ENCODE results near the gene CEP112.

CEP112 gene

DNA sequence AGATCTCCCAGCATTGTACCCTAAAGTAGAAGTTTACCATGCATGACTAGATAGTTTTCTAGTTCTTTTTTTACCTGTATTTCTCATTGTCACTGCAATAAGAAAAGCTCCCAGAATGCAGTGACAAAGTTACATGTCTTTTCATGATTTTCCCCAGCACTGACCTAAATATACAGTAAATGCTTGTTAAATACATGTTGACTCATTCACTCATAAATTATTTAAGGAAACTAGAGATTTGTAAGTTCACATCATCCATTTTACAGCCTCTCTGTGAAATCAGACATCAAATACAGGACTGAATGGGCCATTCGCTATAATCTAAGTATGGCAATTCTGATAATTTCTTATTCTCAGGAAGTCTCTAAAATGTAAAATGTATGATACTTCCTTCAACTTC lies 371.6 kb downstream of the CEP112 start:
- no peak for TF ChIP-seq CTCF (IDR thresholded peaks at IDR 0.05; ENCODE audit: low read depth, low read length)
- Histone ChIP-seq H3K4me3 (ENCODE audit: low read depth, low read length) (no peak overlapping the region), H3K27me3 (ENCODE audit: insufficient read depth, low read depth, severe bottlenecking) (no peaks in the 10 kb centered on the region), H3K36me3 (no peaks in the 10 kb centered on the region), H3K27ac (no peak overlapping the region), H3K9me3 (ENCODE audit: severe bottlenecking) (no peaks in the 10 kb centered on the region)
- no peak for DNase-seq

GRCh38 chr17:65819810-65820209 lies 372.1 kb downstream of the CEP112 start:
- H3K27me3 ChIP-seq (ENCODE audit: insufficient read depth, low read depth, severe bottlenecking): no peaks in the 10 kb centered on the region
- H3K9me3 ChIP-seq (ENCODE audit: severe bottlenecking): no peaks in the 10 kb centered on the region
- TF ChIP-seq CTCF (IDR thresholded peaks at IDR 0.05; ENCODE audit: low read depth, low read length): no peak
- no peak overlapping the region for H3K4me3 ChIP-seq (ENCODE audit: low read depth, low read length)
- H3K27ac ChIP-seq: no peak overlapping the region
- no peak for DNase-seq
- H3K36me3 ChIP-seq: no peaks in the 10 kb centered on the region

DNA sequence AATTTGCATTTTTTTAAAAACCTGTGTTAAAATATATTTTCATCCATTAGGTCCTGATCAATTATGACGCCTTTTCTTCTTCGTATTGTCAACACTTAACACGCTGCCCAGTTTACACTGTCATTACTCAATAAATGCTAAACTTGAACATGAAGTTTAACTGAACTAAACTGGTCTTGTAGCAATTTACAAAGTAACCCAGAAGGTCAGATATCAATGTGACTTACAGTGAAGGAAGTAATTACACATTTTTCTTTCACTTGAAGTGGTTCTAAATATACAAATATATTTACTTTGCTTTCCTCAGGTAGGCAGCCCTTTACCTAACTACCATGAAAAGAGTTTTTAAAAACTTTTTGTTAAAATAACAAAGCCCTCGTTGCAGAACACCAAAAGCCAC lies 374.0 kb downstream of the CEP112 start:
- no peak for TF ChIP-seq CTCF (IDR thresholded peaks at IDR 0.05; ENCODE audit: low read depth, low read length)
- H3K4me3 ChIP-seq (ENCODE audit: low read depth, low read length): no peak overlapping the region

DNA sequence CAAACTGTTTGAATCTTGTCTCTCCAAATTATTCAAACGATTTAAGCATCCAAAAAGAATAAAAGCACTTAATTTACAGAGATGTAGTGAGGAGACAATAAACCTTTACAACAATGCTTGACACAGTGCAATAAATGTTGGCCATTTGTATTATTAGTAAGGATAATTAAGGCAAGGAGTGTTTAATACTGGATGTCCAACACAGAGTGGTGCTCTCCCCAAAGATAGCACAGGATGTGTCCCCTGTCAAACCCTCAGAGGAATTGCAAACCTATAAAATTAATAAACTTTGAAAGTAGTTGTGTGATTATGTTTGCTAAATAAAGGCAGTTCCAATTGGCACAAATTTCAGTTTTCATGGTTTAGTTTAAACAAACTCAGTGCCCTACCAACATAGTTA lies 377.5 kb downstream of the CEP112 start:
- no peaks in the 10 kb centered on the region for H3K36me3 ChIP-seq
- DNase-seq: no peak
- H3K9me3 ChIP-seq (ENCODE audit: severe bottlenecking): no peaks in the 10 kb centered on the region
- H3K4me3 ChIP-seq (ENCODE audit: low read depth, low read length): no peak overlapping the region
- no peak for TF ChIP-seq CTCF (IDR thresholded peaks at IDR 0.05; ENCODE audit: low read depth, low read length)
- no peak overlapping the region for H3K27ac ChIP-seq
- no peaks in the 10 kb centered on the region for H3K27me3 ChIP-seq (ENCODE audit: insufficient read depth, low read depth, severe bottlenecking)

More for the DNA sequence above, 374.0 kb downstream of the CEP112 start:
- no peaks in the 10 kb centered on the region for H3K27me3 ChIP-seq (ENCODE audit: insufficient read depth, low read depth, severe bottlenecking)
- no peaks in the 10 kb centered on the region for H3K9me3 ChIP-seq (ENCODE audit: severe bottlenecking)
- DNase-seq: no peak
- no peaks in the 10 kb centered on the region for H3K36me3 ChIP-seq
- H3K27ac ChIP-seq: no peak overlapping the region

DNA sequence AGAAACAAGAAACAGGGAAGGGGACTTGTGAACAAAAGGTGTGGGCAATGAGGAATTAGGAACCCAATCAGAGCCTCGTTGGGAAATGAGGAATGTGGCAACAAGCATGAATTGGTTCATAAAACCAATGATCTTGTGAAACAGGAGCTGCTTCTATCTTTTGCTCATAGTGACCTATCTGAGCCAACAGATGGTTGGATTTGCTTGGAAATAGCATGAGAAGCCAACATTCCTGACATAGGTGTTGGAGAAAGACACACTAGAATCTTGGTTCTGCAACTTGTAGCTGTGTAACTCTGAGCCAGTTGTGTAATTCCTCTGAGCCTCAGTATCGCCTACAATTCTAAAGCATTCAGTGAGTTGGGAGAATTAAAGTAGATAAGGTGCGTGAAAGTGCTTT lies 378.6 kb downstream of the CEP112 start:
- Histone ChIP-seq H3K27ac (no peak overlapping the region), H3K27me3 (ENCODE audit: insufficient read depth, low read depth, severe bottlenecking) (no peaks in the 10 kb centered on the region), H3K4me3 (ENCODE audit: low read depth, low read length) (no peak overlapping the region), H3K9me3 (ENCODE audit: severe bottlenecking) (no peaks in the 10 kb centered on the region), H3K36me3 (no peaks in the 10 kb centered on the region)
- DNase-seq: no peak
- no peak for TF ChIP-seq CTCF (IDR thresholded peaks at IDR 0.05; ENCODE audit: low read depth, low read length)

GRCh38 chr17:65811043-65811442 lies 380.9 kb downstream of the CEP112 start:
- no peak for DNase-seq
- TF ChIP-seq CTCF (IDR thresholded peaks at IDR 0.05; ENCODE audit: low read depth, low read length): no peak
- Histone ChIP-seq H3K4me3 (ENCODE audit: low read depth, low read length) (no peak overlapping the region), H3K27me3 (ENCODE audit: insufficient read depth, low read depth, severe bottlenecking) (no peaks in the 10 kb centered on the region), H3K36me3 (no peaks in the 10 kb centered on the region), H3K27ac (no peak overlapping the region), H3K9me3 (ENCODE audit: severe bottlenecking) (peaks cover 12% of the 10 kb centered on the region)
